Endothelial cell of umbilical vein (primary cell): ENCODE results near the gene ZMYND11.

Experiments
- EZH2 ChIP-seq: IDR thresholded peaks from 2 replicates; pipeline ENCODE4 v1.6.1; 2012; ENCODE audit warnings: borderline replicate concordance, low read depth, mild to moderate bottlenecking, moderate library complexity, low read length, inconsistent platforms; ENCODE audit not compliant: severe bottlenecking
- GATA2 ChIP-seq: IDR thresholded peaks from 2 replicates; pipeline ENCODE4 v1.7.0; 2011; ENCODE audit warnings: low read depth, mild to moderate bottlenecking, moderate library complexity, mixed read lengths, low read length; ENCODE audit not compliant: insufficient read length, insufficient read depth
- TF ChIP-seq, protein P1 (sequence below), 2 donors: IDR thresholded peaks; 1 replicate in 1 of 2; 2 replicates in 1 of 2; pipeline ENCODE4 v1.5.1; 2011; ENCODE audit warnings: low read length in 2 of 2, mild to moderate bottlenecking in 2 of 2, moderate library complexity in 2 of 2, control low read depth in 1 of 2, inconsistent platforms in 1 of 2, low read depth in 1 of 2; ENCODE audit not compliant: insufficient read depth in 1 of 2; ENCODE audit errors: extremely low read depth in 1 of 2

GRCh38 chr10:135601-136464, 578 bp downstream of the ZMYND11 start:
- TF ChIP-seq, protein P1, sequence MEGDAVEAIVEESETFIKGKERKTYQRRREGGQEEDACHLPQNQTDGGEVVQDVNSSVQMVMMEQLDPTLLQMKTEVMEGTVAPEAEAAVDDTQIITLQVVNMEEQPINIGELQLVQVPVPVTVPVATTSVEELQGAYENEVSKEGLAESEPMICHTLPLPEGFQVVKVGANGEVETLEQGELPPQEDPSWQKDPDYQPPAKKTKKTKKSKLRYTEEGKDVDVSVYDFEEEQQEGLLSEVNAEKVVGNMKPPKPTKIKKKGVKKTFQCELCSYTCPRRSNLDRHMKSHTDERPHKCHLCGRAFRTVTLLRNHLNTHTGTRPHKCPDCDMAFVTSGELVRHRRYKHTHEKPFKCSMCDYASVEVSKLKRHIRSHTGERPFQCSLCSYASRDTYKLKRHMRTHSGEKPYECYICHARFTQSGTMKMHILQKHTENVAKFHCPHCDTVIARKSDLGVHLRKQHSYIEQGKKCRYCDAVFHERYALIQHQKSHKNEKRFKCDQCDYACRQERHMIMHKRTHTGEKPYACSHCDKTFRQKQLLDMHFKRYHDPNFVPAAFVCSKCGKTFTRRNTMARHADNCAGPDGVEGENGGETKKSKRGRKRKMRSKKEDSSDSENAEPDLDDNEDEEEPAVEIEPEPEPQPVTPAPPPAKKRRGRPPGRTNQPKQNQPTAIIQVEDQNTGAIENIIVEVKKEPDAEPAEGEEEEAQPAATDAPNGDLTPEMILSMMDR (IDR thresholded peaks at IDR 0.05; ENCODE audit: extremely low read depth in 1 of 2, insufficient read depth in 1 of 2, low read depth in 1 of 2, low read length in 2 of 2): no peak
- no peak for TF ChIP-seq GATA2
- TF ChIP-seq EZH2: no peak
